GM23338 (cell line): ENCODE results near the gene PLCG2. TPM values are rescaled to one million over a fixed set of nuclear protein-coding genes. Genes with fewer than 3 reads are reported as not detected.

ENCODE experiments used
- ATAC-seq: fragments of 200-7000 bp; cut with Tn5 transposase; 3 replicates; pipeline ENCODE4 v1.9.1; 2020
- DNase-seq: peaks from one replicate; pipeline ENCODE4 v3.0.0-alpha.2; 2015; ENCODE audit warnings: low spot score
- H2AFZ ChIP-seq: fragments of 200-600 bp; sonication (generic); 2 replicates; pipeline ENCODE4 v1.8.0; 2016; ENCODE audit warnings: antibody characterized with exemption, mild to moderate bottlenecking, moderate library complexity
- H3F3A ChIP-seq: fragments of 200-600 bp; sonication (generic); replicated peaks from 2 replicates; pipeline ENCODE4 v1.8.0; 2017; ENCODE audit warnings: antibody characterized with exemption, mixed run types, low read depth
- H3K27ac ChIP-seq: fragments of 200-600 bp; sonication (generic); 2 replicates; pipeline ENCODE4 v1.6.1; 2016; ENCODE audit warnings: low read depth
- H3K27me3 ChIP-seq: fragments of 200-600 bp; sonication (generic); 2 replicates; pipeline ENCODE4 v1.8.0; 2016; ENCODE audit warnings: mild to moderate bottlenecking, mixed run types, moderate library complexity; ENCODE audit not compliant: insufficient read depth
- H3K36me3 ChIP-seq: fragments of 200-600 bp; sonication (generic); 2 replicates; pipeline ENCODE4 v1.8.0; 2016; ENCODE audit warnings: mild to moderate bottlenecking; ENCODE audit not compliant: insufficient read depth
- H3K4me1 ChIP-seq: fragments of 200-600 bp; sonication (generic); 2 replicates; pipeline ENCODE4 v1.8.0; 2016; ENCODE audit warnings: mild to moderate bottlenecking, moderate library complexity; ENCODE audit not compliant: insufficient read depth
- H3K4me2 ChIP-seq: fragments of 200-600 bp; sonication (generic); 2 replicates; pipeline ENCODE4 v1.7.1; 2017; ENCODE audit warnings: mixed run types
- H3K4me3 ChIP-seq: fragments of 200-600 bp; sonication (generic); 2 replicates; pipeline ENCODE4 v1.6.1; 2016; ENCODE audit warnings: mixed run types
- H3K79me2 ChIP-seq: fragments of 200-600 bp; sonication (generic); replicated peaks from 2 replicates; pipeline ENCODE4 v1.8.0; 2017; ENCODE audit warnings: mild to moderate bottlenecking; ENCODE audit not compliant: insufficient read depth
- H3K9me2 ChIP-seq: fragments of 200-600 bp; sonication (generic); 2 replicates; pipeline ENCODE4 v1.8.0; 2017; ENCODE audit not compliant: insufficient read depth
- H4K20me1 ChIP-seq: fragments of 200-600 bp; sonication (generic); replicated peaks from 2 replicates; pipeline ENCODE4 v1.8.0; 2017; ENCODE audit warnings: mild to moderate bottlenecking; ENCODE audit not compliant: insufficient read depth
- H3K27ac Mint-ChIP-seq: 2 replicates; pipeline ENCODE4 v1.8.0; 2020; ENCODE audit warnings: inconsistent platforms, mild to moderate bottlenecking, moderate library complexity, mixed read lengths
- H3K27me3 Mint-ChIP-seq: 3 replicates; pipeline ENCODE4 v1.8.0; 2022; ENCODE audit warnings: low read depth, mild to moderate bottlenecking, moderate library complexity, mixed read lengths, inconsistent platforms; ENCODE audit not compliant: insufficient read depth, poor library complexity
- H3K36me3 Mint-ChIP-seq: 3 replicates; pipeline ENCODE4 v1.8.0; 2021; ENCODE audit warnings: low read depth, mild to moderate bottlenecking, inconsistent platforms, moderate library complexity, mixed read lengths
- H3K4me1 Mint-ChIP-seq: 3 replicates; pipeline ENCODE4 v1.8.0; 2020; ENCODE audit warnings: mild to moderate bottlenecking, inconsistent platforms, mixed read lengths
- H3K4me3 Mint-ChIP-seq: 3 replicates; pipeline ENCODE4 v1.8.0; 2021; ENCODE audit warnings: moderate library complexity, mild to moderate bottlenecking, inconsistent platforms, mixed read lengths
- H3K9me3 Mint-ChIP-seq: 3 replicates; pipeline ENCODE4 v1.8.0; 2020; ENCODE audit warnings: moderate library complexity, mild to moderate bottlenecking, inconsistent platforms, mixed read lengths
- EZH2 ChIP-seq: fragments of 200-600 bp; sonication (generic); IDR thresholded peaks from one replicate; pipeline ENCODE4 v1.8.0; 2017; ENCODE audit warnings: antibody characterized with exemption, mild to moderate bottlenecking, low read depth; ENCODE audit not compliant: unreplicated experiment
- POLR2AphosphoS5 ChIP-seq: IDR thresholded peaks from 2 replicates; pipeline ENCODE4 v1.6.1; 2016; ENCODE audit warnings: antibody characterized with exemption, low read depth
- STAT1 ChIP-seq: IDR thresholded peaks from one replicate; pipeline ENCODE4 v1.6.1; 2016; ENCODE audit warnings: antibody characterized with exemption; ENCODE audit not compliant: unreplicated experiment
- ZNF114 ChIP-seq: fragments of 250-450 bp; sonication (Bioruptor Pico); IDR thresholded peaks from 2 replicates; pipeline ENCODE4 v1.5.0; 2020; ENCODE audit warnings: mild to moderate bottlenecking, moderate library complexity
- ZNF462 ChIP-seq: fragments of 250-450 bp; sonication (Bioruptor Pico); IDR thresholded peaks from 2 replicates; pipeline ENCODE4 v1.5.0; 2020; ENCODE audit warnings: mild to moderate bottlenecking, moderate library complexity
- polyA plus RNA-seq: library from polyadenylated mRNA; unstranded; fragments of >200 nt; fragmentation: Nextera tagmentation; extraction: Ambion mirVana; gene quantifications from 2 replicates; pipeline ENCODE4 v1.2.1, GENCODE V29; 2016
- total RNA-seq: library from RNA; depleted of rRNA; stranded (reverse); fragments of >200 nt; shearing (Covaris generic); gene quantifications from 2 replicates; pipeline ENCODE4 v1.2.3, GENCODE V29; 2014
- TF ChIP-seq, protein P1 (sequence below), 2 experiments: fragments of 200-600 bp in 1 of 2; sonication (generic) in 1 of 2; conservative IDR thresholded peaks; 2 replicates each; pipeline versions ENCODE4 v1.5.1 to v1.6.1; 2016 to 2017; ENCODE audit warnings: antibody characterized with exemption in 2 of 2, low read depth in 2 of 2, mild to moderate bottlenecking in 2 of 2, moderate library complexity in 1 of 2

Gene PLCG2
- total and polyA plus RNA-seq, 2 experiments from 2014 or later: 2.4 to 5.9 TPM

GRCh38 chr16:81995651-81996050, 216.6 kb downstream of the PLCG2 start:
- H3K27ac Mint-ChIP-seq: no peak overlapping the region
- no peaks in the 10 kb centered on the region for H3K36me3 Mint-ChIP-seq
- no peaks in the 10 kb centered on the region; the same call in 2 of the 3 replicates for H3K9me3 Mint-ChIP-seq
- Histone ChIP-seq H3K27ac (no peak overlapping the region), H3F3A (no peaks in the 10 kb centered on the region), H3K36me3 (no peaks in the 10 kb centered on the region), H2AFZ (no peak overlapping the region), H3K4me2 (no peak overlapping the region), H3K4me1 (no peaks in the 10 kb centered on the region), H4K20me1 (no peaks in the 10 kb centered on the region), H3K9me2 (no peaks in the 10 kb centered on the region), H3K27me3 (no peaks in the 10 kb centered on the region), H3K79me2 (no peaks in the 10 kb centered on the region), H3K4me3 (no peak overlapping the region)
- no peak for TF ChIP-seq EZH2
- TF ChIP-seq ZNF114: no peak
- TF ChIP-seq STAT1: no peak
- no peak for TF ChIP-seq ZNF462 (CRISPR knock-in tag)
- no peak for TF ChIP-seq POLR2AphosphoS5
- TF ChIP-seq, protein P1, sequence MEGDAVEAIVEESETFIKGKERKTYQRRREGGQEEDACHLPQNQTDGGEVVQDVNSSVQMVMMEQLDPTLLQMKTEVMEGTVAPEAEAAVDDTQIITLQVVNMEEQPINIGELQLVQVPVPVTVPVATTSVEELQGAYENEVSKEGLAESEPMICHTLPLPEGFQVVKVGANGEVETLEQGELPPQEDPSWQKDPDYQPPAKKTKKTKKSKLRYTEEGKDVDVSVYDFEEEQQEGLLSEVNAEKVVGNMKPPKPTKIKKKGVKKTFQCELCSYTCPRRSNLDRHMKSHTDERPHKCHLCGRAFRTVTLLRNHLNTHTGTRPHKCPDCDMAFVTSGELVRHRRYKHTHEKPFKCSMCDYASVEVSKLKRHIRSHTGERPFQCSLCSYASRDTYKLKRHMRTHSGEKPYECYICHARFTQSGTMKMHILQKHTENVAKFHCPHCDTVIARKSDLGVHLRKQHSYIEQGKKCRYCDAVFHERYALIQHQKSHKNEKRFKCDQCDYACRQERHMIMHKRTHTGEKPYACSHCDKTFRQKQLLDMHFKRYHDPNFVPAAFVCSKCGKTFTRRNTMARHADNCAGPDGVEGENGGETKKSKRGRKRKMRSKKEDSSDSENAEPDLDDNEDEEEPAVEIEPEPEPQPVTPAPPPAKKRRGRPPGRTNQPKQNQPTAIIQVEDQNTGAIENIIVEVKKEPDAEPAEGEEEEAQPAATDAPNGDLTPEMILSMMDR (conservative IDR thresholded peaks at IDR 0.05; ENCODE audit: low read depth in 2 of 2): no peak
- ATAC-seq (no peak), DNase-seq (no peak)
- H3K27me3 Mint-ChIP-seq: peaks cover 4% of the 10 kb centered on the region
- H3K4me1 Mint-ChIP-seq: peaks cover 17% of the 10 kb centered on the region
- H3K4me3 Mint-ChIP-seq: no peak overlapping the region
